Activated T-cell treated with anti-CD3 and anti-CD28 coated beads, Interleukin-2, amount 50 U/mL, for 24 hours (primary cell): ENCODE measurements around the gene CST11.

Experiments
- DNase-seq: peaks from one replicate; pipeline ENCODE4 v3.0.0-alpha.2; 2020
- H3K27ac Mint-ChIP-seq: 2 replicates; pipeline ENCODE4 v1.8.0; 2020; ENCODE audit warnings: mild to moderate bottlenecking, mixed read lengths
- H3K27me3 Mint-ChIP-seq: 2 replicates; pipeline ENCODE4 v1.8.0; 2020; ENCODE audit warnings: mixed read lengths
- H3K36me3 Mint-ChIP-seq: 2 replicates; pipeline ENCODE4 v1.8.0; 2020; ENCODE audit warnings: low read depth, mixed read lengths
- H3K4me1 Mint-ChIP-seq: 2 replicates; pipeline ENCODE4 v1.8.0; 2020; ENCODE audit warnings: low read depth, mixed read lengths
- H3K4me3 Mint-ChIP-seq: 2 replicates; pipeline ENCODE4 v1.8.0; 2020; ENCODE audit warnings: mild to moderate bottlenecking, moderate library complexity, mixed read lengths
- H3K9me3 Mint-ChIP-seq: 2 replicates; pipeline ENCODE4 v1.8.0; 2020; ENCODE audit warnings: mixed read lengths

The CST11 gene

DNA sequence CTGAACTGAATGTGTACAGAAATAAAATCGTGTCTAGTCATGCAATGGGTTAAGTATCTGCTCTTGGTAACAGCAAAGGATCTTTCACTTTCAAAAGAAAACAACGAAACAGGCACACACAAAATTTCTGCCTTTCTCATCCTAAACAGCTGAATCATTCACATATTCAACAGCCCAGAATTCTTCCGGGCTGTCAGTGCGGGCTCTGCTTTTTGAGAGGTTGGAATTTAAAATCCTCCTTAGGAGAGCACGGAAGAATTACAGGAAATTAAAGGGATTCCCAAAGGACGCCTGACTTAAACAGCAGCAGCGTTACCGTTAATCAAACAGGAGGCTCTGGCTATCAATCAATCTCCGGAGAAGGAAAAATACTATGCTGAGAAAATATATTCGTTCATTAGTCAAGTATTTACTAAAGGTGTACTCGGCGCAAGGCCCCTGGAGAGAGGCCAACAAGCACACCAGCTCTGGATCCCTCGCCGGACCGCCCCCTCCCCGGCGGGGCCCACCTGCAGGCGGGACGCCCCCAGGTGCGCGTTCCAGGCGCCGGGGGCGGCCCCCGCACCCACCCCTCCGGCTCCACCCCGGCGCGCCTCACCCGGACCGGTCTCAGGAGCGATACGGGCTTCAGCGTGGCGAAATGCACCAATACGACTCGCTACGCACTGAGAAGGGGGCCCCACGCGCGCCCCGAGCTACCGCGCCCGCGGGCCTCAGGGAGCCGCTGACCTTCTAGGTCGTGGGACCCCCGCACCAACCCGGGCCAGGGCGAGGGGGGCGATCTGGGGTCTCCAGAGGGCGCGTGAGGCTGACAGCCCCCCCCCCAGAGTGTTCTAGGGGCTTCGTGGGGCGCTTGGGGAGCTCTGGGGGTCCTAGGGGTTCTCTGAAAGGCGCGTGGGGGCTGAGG is 32.4 kb downstream of the CST11 start:
- peaks cover 44% of the 10 kb centered on the region for H3K4me1 Mint-ChIP-seq
- H3K4me3 Mint-ChIP-seq: peak overlapping the region; percentile 87
- H3K27me3 Mint-ChIP-seq: peaks cover 12% of the 10 kb centered on the region
- peak; percentile 71 for DNase-seq
- H3K27ac Mint-ChIP-seq: peak overlapping the region; percentile 95
- H3K36me3 Mint-ChIP-seq: peaks cover 10% of the 10 kb centered on the region
- no peaks in the 10 kb centered on the region for H3K9me3 Mint-ChIP-seq

DNA sequence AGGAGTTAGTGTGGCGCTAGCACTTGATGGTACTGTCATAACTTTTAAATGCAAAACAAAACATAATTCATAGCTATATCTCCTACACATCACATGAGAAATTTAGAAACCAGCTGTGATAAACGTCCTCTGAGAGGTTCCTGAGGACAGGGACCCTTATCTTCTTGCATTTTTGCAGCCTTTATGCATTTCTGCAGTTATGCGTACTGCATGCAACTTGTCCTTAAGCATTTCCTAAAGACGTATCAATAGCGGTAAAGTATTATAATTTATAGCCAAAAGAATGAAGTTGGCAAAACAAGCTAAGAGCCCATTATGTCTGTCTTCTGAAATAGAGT is 33.0 kb downstream of the CST11 start:
- Mint-ChIP-seq H3K27ac (peak overlapping the region; percentile 95), H3K36me3 (peaks cover 10% of the 10 kb centered on the region), H3K9me3 (no peaks in the 10 kb centered on the region), H3K27me3 (peaks cover 6% of the 10 kb centered on the region), H3K4me3 (peak overlapping the region; percentile 87), H3K4me1 (peaks cover 47% of the 10 kb centered on the region)
- DNase-seq: no peak

GRCh38 chr20:23417861-23418260 is 34.8 kb downstream of the CST11 start:
- no peaks in the 10 kb centered on the region for H3K9me3 Mint-ChIP-seq
- no peaks in the 10 kb centered on the region for H3K27me3 Mint-ChIP-seq
- peaks cover 53% of the 10 kb centered on the region for H3K4me1 Mint-ChIP-seq
- no peak overlapping the region for H3K27ac Mint-ChIP-seq
- no peak overlapping the region for H3K4me3 Mint-ChIP-seq
- no peak for DNase-seq
- peaks cover 11% of the 10 kb centered on the region for H3K36me3 Mint-ChIP-seq

GRCh38 chr20:23415959-23416583 is 36.6 kb downstream of the CST11 start:
- H3K4me3 Mint-ChIP-seq: no peak overlapping the region
- H3K36me3 Mint-ChIP-seq: peaks cover 14% of the 10 kb centered on the region
- DNase-seq: no peak
- no peak overlapping the region for H3K27ac Mint-ChIP-seq
- H3K4me1 Mint-ChIP-seq: peaks cover 53% of the 10 kb centered on the region
- H3K27me3 Mint-ChIP-seq: no peaks in the 10 kb centered on the region
- H3K9me3 Mint-ChIP-seq: no peaks in the 10 kb centered on the region

- H3K4me1 Mint-ChIP-seq: peaks cover 56% of the 10 kb centered on the region
Observed at GRCh38 chr20:23415555-23415954, 37.1 kb downstream of the CST11 start.

GRCh38 chr20:23414526-23415188 is 38.0 kb downstream of the CST11 start:
- H3K36me3 Mint-ChIP-seq: peaks cover 10% of the 10 kb centered on the region
- H3K27me3 Mint-ChIP-seq: no peaks in the 10 kb centered on the region
- peaks cover 58% of the 10 kb centered on the region for H3K4me1 Mint-ChIP-seq
- DNase-seq: no peak
- no peak overlapping the region for H3K27ac Mint-ChIP-seq
- H3K4me3 Mint-ChIP-seq: no peak overlapping the region
- no peaks in the 10 kb centered on the region for H3K9me3 Mint-ChIP-seq

More at GRCh38 chr20:23415555-23415954, 37.1 kb downstream of the CST11 start:
- no peak for DNase-seq
- Mint-ChIP-seq H3K9me3 (no peaks in the 10 kb centered on the region), H3K36me3 (peaks cover 14% of the 10 kb centered on the region), H3K4me3 (no peak overlapping the region), H3K27me3 (no peaks in the 10 kb centered on the region), H3K27ac (peak overlapping the region; percentile 18)

DNA sequence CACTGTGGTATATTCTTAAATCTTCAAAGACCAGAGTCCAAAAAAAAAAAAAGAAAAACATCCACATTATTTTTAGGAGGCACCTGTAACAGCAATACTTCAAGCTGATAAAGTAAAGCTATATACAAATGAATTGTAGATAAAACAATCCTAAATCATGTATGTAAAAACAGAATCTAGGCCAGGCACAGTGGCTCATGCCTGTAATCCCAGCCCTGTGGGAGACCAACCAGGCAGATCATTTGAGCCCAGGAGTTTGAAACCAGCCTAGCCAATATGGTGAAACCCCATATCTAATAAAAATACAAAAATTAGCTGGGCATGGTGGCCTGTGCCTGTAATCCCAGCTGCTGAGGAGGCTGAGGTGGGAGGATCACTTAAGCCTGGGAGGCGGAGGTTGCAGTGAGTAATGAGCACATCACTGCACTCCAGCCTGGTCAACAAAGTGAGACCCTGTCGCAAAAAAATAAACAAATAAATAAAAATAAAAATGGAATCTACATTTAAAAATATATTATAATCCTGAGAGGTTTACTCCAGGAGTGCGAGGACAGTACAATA is 38.7 kb downstream of the CST11 start:
- no peak for DNase-seq
- Mint-ChIP-seq H3K36me3 (peaks cover 10% of the 10 kb centered on the region), H3K4me3 (no peak overlapping the region), H3K27ac (no peak overlapping the region), H3K27me3 (no peaks in the 10 kb centered on the region), H3K4me1 (peaks cover 56% of the 10 kb centered on the region), H3K9me3 (no peaks in the 10 kb centered on the region)

GRCh38 chr20:23412026-23412425 is 40.6 kb downstream of the CST11 start:
- H3K27me3 Mint-ChIP-seq: no peaks in the 10 kb centered on the region
- peaks cover 60% of the 10 kb centered on the region for H3K4me1 Mint-ChIP-seq
- no peak overlapping the region for H3K27ac Mint-ChIP-seq
- DNase-seq: no peak
- no peak overlapping the region for H3K4me3 Mint-ChIP-seq
- no peaks in the 10 kb centered on the region for H3K9me3 Mint-ChIP-seq
- peaks cover 15% of the 10 kb centered on the region for H3K36me3 Mint-ChIP-seq

GRCh38 chr20:23410916-23411695 is 41.6 kb downstream of the CST11 start:
- H3K27me3 Mint-ChIP-seq: no peaks in the 10 kb centered on the region
- no peak overlapping the region for H3K27ac Mint-ChIP-seq
- no peaks in the 10 kb centered on the region for H3K9me3 Mint-ChIP-seq
- H3K4me3 Mint-ChIP-seq: no peak overlapping the region
- peaks cover 60% of the 10 kb centered on the region for H3K4me1 Mint-ChIP-seq
- no peak for DNase-seq
- peaks cover 19% of the 10 kb centered on the region for H3K36me3 Mint-ChIP-seq

DNA sequence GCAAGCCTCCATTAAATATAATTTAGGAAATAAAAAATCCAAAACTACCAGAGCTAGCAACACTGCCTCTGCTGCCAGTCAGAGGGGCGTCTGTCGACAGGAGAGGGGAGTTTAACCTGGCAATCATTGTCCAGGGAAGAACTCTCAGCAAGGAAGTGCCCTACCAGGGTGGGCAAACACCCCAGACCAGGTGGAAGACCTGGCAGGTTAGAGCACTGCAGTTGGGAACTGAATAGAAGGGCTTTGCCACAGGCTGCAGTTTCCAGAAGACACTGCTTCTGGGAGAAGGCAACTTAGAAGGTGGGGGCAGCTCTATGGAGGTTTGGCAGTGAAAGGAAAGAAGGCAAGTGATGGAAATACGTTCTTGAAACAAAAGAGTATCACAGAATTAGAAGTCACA is 42.9 kb downstream of the CST11 start:
- no peak for DNase-seq
- Mint-ChIP-seq H3K36me3 (peaks cover 13% of the 10 kb centered on the region), H3K4me3 (no peak overlapping the region), H3K9me3 (no peaks in the 10 kb centered on the region), H3K27me3 (no peaks in the 10 kb centered on the region), H3K27ac (no peak overlapping the region), H3K4me1 (peaks cover 55% of the 10 kb centered on the region)

DNA sequence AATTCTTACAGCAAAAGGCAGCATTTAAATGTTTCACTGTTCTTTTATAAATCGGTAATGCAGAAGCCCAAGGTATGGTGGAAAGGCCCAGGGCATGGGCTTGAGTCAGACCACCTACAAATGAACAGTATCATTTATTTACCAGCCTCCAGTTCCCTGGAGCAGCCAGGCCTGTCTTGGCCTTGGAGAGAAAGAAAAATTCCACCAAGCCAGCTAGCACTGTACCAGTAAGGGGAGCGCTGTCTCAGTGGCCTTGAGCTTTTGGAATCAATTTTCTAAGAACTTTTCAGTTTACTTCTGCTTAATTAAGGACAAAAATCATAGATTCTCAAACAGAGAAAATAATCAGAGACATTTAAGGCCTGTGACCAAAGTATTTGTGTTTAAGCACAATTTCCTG is 43.7 kb downstream of the CST11 start:
- H3K4me3 Mint-ChIP-seq: no peak overlapping the region
- H3K27me3 Mint-ChIP-seq: no peaks in the 10 kb centered on the region
- DNase-seq: no peak
- H3K36me3 Mint-ChIP-seq: peaks cover 13% of the 10 kb centered on the region
- H3K9me3 Mint-ChIP-seq: no peaks in the 10 kb centered on the region
- peaks cover 59% of the 10 kb centered on the region for H3K4me1 Mint-ChIP-seq
- H3K27ac Mint-ChIP-seq: no peak overlapping the region

DNA sequence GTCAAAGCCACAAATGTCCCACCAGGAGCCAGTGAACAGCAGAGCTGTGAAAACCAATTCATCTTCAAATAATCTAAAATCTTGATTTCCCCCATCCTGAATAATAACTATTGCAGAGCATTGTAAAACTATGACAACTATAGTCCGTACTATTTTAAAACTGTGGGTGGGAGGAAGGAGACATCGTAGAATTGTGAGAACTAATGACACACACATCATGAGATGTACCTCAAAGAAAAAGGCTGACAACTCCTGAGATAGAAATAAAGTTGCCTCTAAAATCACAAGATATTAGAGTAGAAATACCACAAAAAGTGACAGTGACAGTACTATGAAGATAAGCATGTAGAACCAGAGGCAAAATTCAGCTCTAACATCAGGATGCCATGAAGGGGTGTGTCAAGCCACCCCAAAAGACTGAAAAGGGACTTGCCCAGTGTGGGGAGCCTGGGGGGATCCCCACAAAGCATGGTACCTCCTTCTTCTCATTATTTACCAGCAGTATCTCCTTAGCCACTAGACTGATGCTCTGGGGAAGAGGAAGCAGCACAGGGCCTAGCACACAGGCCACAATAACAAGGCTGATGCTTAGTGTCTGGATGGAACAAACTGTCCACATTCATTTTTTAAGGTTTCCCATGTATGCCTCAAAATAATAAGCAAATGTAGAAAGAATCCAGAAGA is 44.8 kb downstream of the CST11 start:
- Mint-ChIP-seq H3K4me1 (peaks cover 53% of the 10 kb centered on the region), H3K9me3 (no peaks in the 10 kb centered on the region), H3K4me3 (no peak overlapping the region), H3K27ac (peak overlapping the region; percentile 69), H3K27me3 (no peaks in the 10 kb centered on the region), H3K36me3 (peaks cover 15% of the 10 kb centered on the region)
- no peak for DNase-seq

GRCh38 chr20:23406880-23407279 is 45.8 kb downstream of the CST11 start:
- peaks cover 51% of the 10 kb centered on the region for H3K4me1 Mint-ChIP-seq
- no peaks in the 10 kb centered on the region for H3K27me3 Mint-ChIP-seq
- H3K27ac Mint-ChIP-seq: no peak overlapping the region
- no peak for DNase-seq
- no peaks in the 10 kb centered on the region for H3K9me3 Mint-ChIP-seq
- no peak overlapping the region for H3K4me3 Mint-ChIP-seq
- H3K36me3 Mint-ChIP-seq: peaks cover 24% of the 10 kb centered on the region
